Tibial nerve (tissue), 3 donors: ENCODE results near the gene BACE2.

Source experiments
- CTCF ChIP-seq, 5 experiments: fragments of 200-600 bp in 3 of 5; fragments of 450-650 bp in 2 of 5; sonication (generic) in 3 of 5; IDR thresholded peaks; one replicate each; pipeline ENCODE4 v1.5.1; 2016 to 2019; ENCODE audit warnings: antibody characterized with exemption in 5 of 5, mild to moderate bottlenecking in 3 of 5, moderate library complexity in 2 of 5
- POLR2A ChIP-seq, 2 donors: fragments of 450-650 bp; IDR thresholded peaks; one replicate each; pipeline ENCODE4 v1.6.1; 2017; ENCODE audit warnings: antibody characterized with exemption in 2 of 2, mild to moderate bottlenecking in 2 of 2, moderate library complexity in 2 of 2

DNA sequence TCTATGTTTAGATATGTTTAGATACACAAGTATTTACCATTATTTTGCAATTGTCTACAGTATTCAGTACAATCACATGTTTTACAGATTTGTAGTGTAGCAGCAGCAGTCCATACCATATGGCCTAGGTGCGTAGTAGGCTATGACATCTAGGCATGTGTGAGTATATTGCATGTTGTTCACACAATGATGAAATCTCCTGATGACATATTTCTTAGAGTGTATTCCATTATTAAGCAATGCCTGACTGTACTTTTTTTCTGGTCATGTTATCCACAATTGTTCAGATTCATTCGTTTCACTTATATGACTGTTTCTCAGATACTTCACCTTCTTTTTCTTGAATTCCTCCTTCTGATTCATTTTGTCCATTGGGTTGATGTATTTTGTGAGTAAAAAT is 9.9 kb upstream of the BACE2 start:
- TF ChIP-seq CTCF (IDR thresholded peaks at IDR 0.05) (no peak), POLR2A (IDR thresholded peaks at IDR 0.05) (no peak)
